Epithelial cell of proximal tubule (primary cell): Measurements from ENCODE around the gene RNF125. TPM values are rescaled to one million over a fixed set of nuclear protein-coding genes. Genes with fewer than 3 reads are reported as not detected.
A peak's percentile ranks its signal among the peaks of the same experiment; 100 is the strongest.

Experiments used
- DNase-seq: peaks from one replicate; pipeline ENCODE4 v3.0.0-alpha.2; 2011; ENCODE audit warnings: low read depth
- H3K4me3 ChIP-seq: 2 replicates; pipeline ENCODE4 v1.5.1; 2011; ENCODE audit warnings: low read depth, mild to moderate bottlenecking, low read length
- CTCF ChIP-seq: conservative IDR thresholded peaks from 2 replicates; pipeline ENCODE4 v1.5.1; 2012; ENCODE audit warnings: low read depth, mild to moderate bottlenecking, low read length
- total RNA-seq: library from RNA; depleted of rRNA; stranded (reverse); fragments of >200 nt; gene quantifications from 2 replicates; pipeline ENCODE4 v1.2.3, GENCODE V29; 2015

RNF125 gene
- total RNA-seq, 1 donor from 2014 or later, result 3.4 TPM

GRCh38 chr18:32029558-32029957, 10.9 kb downstream of the RNF125 start:
- no peak for TF ChIP-seq CTCF
- H3K4me3 ChIP-seq, result no peak overlapping the region
- no peak for DNase-seq

- DNase-seq, result no peak
- H3K4me3 ChIP-seq, result no peak overlapping the region
- TF ChIP-seq CTCF, result no peak
Observed at GRCh38 chr18:32032609-32033008, 14.0 kb downstream of the RNF125 start.

- no peak for TF ChIP-seq CTCF
- DNase-seq, result no peak
- no peak overlapping the region for H3K4me3 ChIP-seq
Observed at GRCh38 chr18:32036506-32037180, 18.0 kb downstream of the RNF125 start.

- no peak for DNase-seq
- TF ChIP-seq CTCF, result no peak
- H3K4me3 ChIP-seq, result no peak overlapping the region
Observed at GRCh38 chr18:32037616-32038015, 19.0 kb downstream of the RNF125 start.

GRCh38 chr18:32040936-32041335, 22.3 kb downstream of the RNF125 start:
- no peak for DNase-seq
- H3K4me3 ChIP-seq, result no peak overlapping the region
- TF ChIP-seq CTCF, result no peak

GRCh38 chr18:32042337-32042736, 23.7 kb downstream of the RNF125 start:
- TF ChIP-seq CTCF, result no peak

GRCh38 chr18:32048507-32049091, 30.0 kb downstream of the RNF125 start:
- H3K4me3 ChIP-seq, result no peak overlapping the region
- peak; percentile 15 for DNase-seq
- TF ChIP-seq CTCF, result no peak

More at GRCh38 chr18:32042337-32042736, 23.7 kb downstream of the RNF125 start:
- no peak overlapping the region for H3K4me3 ChIP-seq
- no peak for DNase-seq
